SIG-M5 treated with dmso at 0.1 percent for 504 hours (cell line): ENCODE results near the gene ILKAP.

Experiments
- DNase-seq: peaks from one replicate; lab custom pipeline; 2025; ENCODE audit not compliant: unreplicated experiment; lab: John Stamatoyannopoulos, UW

The ILKAP gene

GRCh38 chr2:238125127-238125885, 78.2 kb downstream of the ILKAP start:
- DNase-seq, result no peak

- no peak for DNase-seq
These were observed 78.9 kb downstream of the ILKAP start for GRCh38 chr2:238124488-238125126.

GRCh38 chr2:238123991-238124470, 79.5 kb downstream of the ILKAP start:
- DNase-seq, result no peak

GRCh38 chr2:238123218-238123971, 80.1 kb downstream of the ILKAP start:
- DNase-seq, result no peak

- DNase-seq, result no peak
These were observed 80.9 kb downstream of the ILKAP start for GRCh38 chr2:238122287-238123217.

GRCh38 chr2:238121511-238122286, 81.8 kb downstream of the ILKAP start:
- no peak for DNase-seq

GRCh38 chr2:238120463-238121298, 82.8 kb downstream of the ILKAP start:
- DNase-seq, result no peak
